GM21619 (cell line): Measurements from ENCODE around the gene TARM1.
A peak's percentile ranks its signal among the peaks of the same experiment; 100 is the strongest.

ENCODE experiments used
- ATAC-seq: cut with Tn5 transposase; IDR thresholded peaks from one replicate; pipeline ENCODE4 v1.9.1; 2021; ENCODE audit not compliant: unreplicated experiment

The TARM1 gene

GRCh38 chr19:54081032-54081431 is at the start of gene TARM1:
TARM1 (minus strand) TSS chr19:54081365; CDS start chr19:54081340, 25 bp downstream.
- ATAC-seq = no peak

- no peak for ATAC-seq
These were observed 48.4 kb upstream of the TARM1 start for GRCh38 chr19:54129617-54129996.

- ATAC-seq = no peak
These were observed 47.8 kb upstream of the TARM1 start for GRCh38 chr19:54128796-54129616.

- ATAC-seq = no peak
These were observed 47.2 kb upstream of the TARM1 start for GRCh38 chr19:54128441-54128725.

GRCh38 chr19:54127688-54128440 is 46.7 kb upstream of the TARM1 start:
- ATAC-seq = no peak

GRCh38 chr19:54125713-54126112 is 44.5 kb upstream of the TARM1 start:
- ATAC-seq = no peak

- no peak for ATAC-seq
These were observed 43.2 kb upstream of the TARM1 start for GRCh38 chr19:54124393-54124792.

GRCh38 chr19:54123682-54124081 is 42.5 kb upstream of the TARM1 start:
- no peak for ATAC-seq

GRCh38 chr19:54121259-54121658 is 40.1 kb upstream of the TARM1 start:
- ATAC-seq = no peak

- peak; percentile 83 for ATAC-seq
These were observed 34.2 kb upstream of the TARM1 start, which contains the start of the genes PRPF31 and TFPT for GRCh38 chr19:54115109-54116063. PRPF31 (plus strand) TSS chr19:54115754; CDS start chr19:54118279, 2,525 bp downstream. TFPT (minus strand) TSS chr19:54115657; CDS start chr19:54115269, 388 bp downstream.

- ATAC-seq = no peak
These were observed 33.4 kb upstream of the TARM1 start for GRCh38 chr19:54114340-54115108.

- ATAC-seq = no peak
These were observed 28.5 kb upstream of the TARM1 start for GRCh38 chr19:54109651-54110050.

- no peak for ATAC-seq
These were observed 27.3 kb upstream of the TARM1 start for GRCh38 chr19:54108496-54108895.

GRCh38 chr19:54107876-54108490 is 26.8 kb upstream of the TARM1 start:
- ATAC-seq = no peak

- ATAC-seq = no peak
These were observed 25.6 kb upstream of the TARM1 start for GRCh38 chr19:54106716-54107115.

- ATAC-seq = no peak
These were observed 24.6 kb upstream of the TARM1 start for GRCh38 chr19:54105796-54106195.

- ATAC-seq = no peak
These were observed 24.0 kb upstream of the TARM1 start for GRCh38 chr19:54104998-54105715.

- peak; percentile 95 for ATAC-seq
These were observed 21.4 kb upstream of the TARM1 start, which contains the start of gene NDUFA3 for GRCh38 chr19:54102421-54103169. NDUFA3 (plus strand) TSS chr19:54102855; CDS start chr19:54102879, 24 bp downstream.
